B cell (primary cell): ENCODE results near the gene LYZL6. TPM values are rescaled to one million over a fixed set of nuclear protein-coding genes. Genes with fewer than 3 reads are reported as not detected.

Source experiments
- ATAC-seq: fragments of 200-7000 bp; cut with Tn5 transposase; one replicate; pipeline ENCODE4 v1.10.0; 2021; ENCODE audit warnings: low read depth, mild to moderate bottlenecking, moderate number of reproducible peaks, moderate library complexity
- CTCF ChIA-PET: fragments of 350-600 bp; sonication (Branson Sonifier 250); formaldehyde crosslinking; loops from one replicate; lab custom pipeline; 2021; ENCODE audit warnings: antibody characterized with exemption, inconsistent platforms; lab: Charles Lee
- POLR2A ChIA-PET: fragments of 350-600 bp; sonication (Branson Sonifier 250); formaldehyde crosslinking; loops from one replicate; lab custom pipeline; 2021; ENCODE audit warnings: antibody characterized with exemption; lab: Charles Lee
- DNase-seq: peaks from one replicate; pipeline ENCODE4 v3.0.0; 2013
- H2AFZ ChIP-seq: 2 replicates; pipeline ENCODE4 v1.6.1; 2012; ENCODE audit warnings: mild to moderate bottlenecking, low read depth, low read length; ENCODE audit not compliant: insufficient read depth, poor library complexity, severe bottlenecking
- H3K27ac ChIP-seq, 2 donors: 1 replicate in 1 of 2; 2 replicates in 1 of 2; pipeline ENCODE4 v1.5.1; 2012 to 2013; ENCODE audit warnings: low read length in 2 of 2, mild to moderate bottlenecking in 2 of 2, moderate library complexity in 1 of 2
- H3K27me3 ChIP-seq, 4 experiments: fragments of 200-600 bp in 1 of 4; sonication (generic) in 1 of 4; replicated peaks in 1 of 4; 1 replicate in 2 of 4; 2 replicates in 2 of 4; pipeline versions ENCODE4 v1.6.1 to v1.7.0; 2013 to 2016; ENCODE audit warnings: low read length in 3 of 4, mild to moderate bottlenecking in 2 of 4, mixed read lengths in 1 of 4, moderate library complexity in 1 of 4; ENCODE audit not compliant: insufficient read depth in 4 of 4, control insufficient read depth in 3 of 4; ENCODE audit errors: control extremely low read depth in 1 of 4
- H3K36me3 ChIP-seq, 2 experiments: replicated peaks in 1 of 2; 1 replicate in 1 of 2; 2 replicates in 1 of 2; pipeline versions ENCODE4 v1.6.1 to v1.7.1; 2013; ENCODE audit warnings: low read length in 1 of 2; ENCODE audit not compliant: insufficient read depth in 2 of 2, control insufficient read depth in 1 of 2; ENCODE audit errors: control extremely low read depth in 1 of 2, extremely low read depth in 1 of 2
- H3K4me1 ChIP-seq, 2 donors: fragments of 200-600 bp in 1 of 2; sonication (generic) in 1 of 2; 1 replicate in 1 of 2; 2 replicates in 1 of 2; pipeline versions ENCODE4 v1.5.1 to v1.6.1; 2013 to 2017; ENCODE audit warnings: low read length in 2 of 2; ENCODE audit not compliant: control insufficient read depth in 2 of 2, insufficient read depth in 2 of 2
- H3K4me2 ChIP-seq: replicated peaks from 2 replicates; pipeline ENCODE3; 2012; ENCODE audit warnings: mild to moderate bottlenecking, low read depth, low read length; ENCODE audit not compliant: poor library complexity, severe bottlenecking
- H3K4me3 ChIP-seq, 5 experiments: fragments of 200-600 bp in 1 of 5; sonication (generic) in 1 of 5; 1 replicate in 3 of 5; 2 replicates in 2 of 5; pipeline versions ENCODE4 v1.5.1 to v1.7.0; 2011 to 2016; ENCODE audit warnings: low read length in 4 of 5, mild to moderate bottlenecking in 4 of 5, low read depth in 2 of 5, control low read depth in 1 of 5, moderate library complexity in 1 of 5; ENCODE audit not compliant: insufficient read depth in 1 of 5; ENCODE audit errors: control extremely low read depth in 1 of 5, extremely low read depth in 1 of 5
- H3K79me2 ChIP-seq: fragments of 200-600 bp; sonication (generic); one replicate; pipeline ENCODE4 v1.6.0; 2016; ENCODE audit warnings: low read length; ENCODE audit not compliant: control insufficient read depth, insufficient read depth
- H3K9ac ChIP-seq: fragments of 200-600 bp; sonication (generic); 2 replicates; pipeline ENCODE4 v1.6.1; 2017; ENCODE audit warnings: mild to moderate bottlenecking, low read length, moderate library complexity
- H3K9me3 ChIP-seq, 3 donors: one replicate each; pipeline versions ENCODE4 v1.6.1 to v1.7.1; 2013; ENCODE audit warnings: low read length in 2 of 3; ENCODE audit not compliant: control insufficient read depth in 2 of 3, insufficient read depth in 1 of 3; ENCODE audit errors: control extremely low read depth in 1 of 3
- H4K20me1 ChIP-seq: 2 replicates; pipeline ENCODE4 v1.6.0; 2012; ENCODE audit warnings: mild to moderate bottlenecking, low read length; ENCODE audit not compliant: insufficient read depth, control insufficient read depth, poor library complexity, severe bottlenecking
- H3K27ac Mint-ChIP-seq: one replicate; pipeline ENCODE4 v1.8.0; 2021; ENCODE audit warnings: mixed read lengths
- H3K27me3 Mint-ChIP-seq: one replicate; pipeline ENCODE4 v1.8.0; 2021; ENCODE audit warnings: mixed read lengths
- H3K4me1 Mint-ChIP-seq: one replicate; pipeline ENCODE4 v1.8.0; 2021; ENCODE audit warnings: mixed read lengths
- H3K4me3 Mint-ChIP-seq: one replicate; pipeline ENCODE4 v1.8.0; 2021; ENCODE audit warnings: mixed read lengths
- H3K9me3 Mint-ChIP-seq: one replicate; pipeline ENCODE4 v1.8.0; 2022; ENCODE audit warnings: mixed read lengths; ENCODE audit not compliant: insufficient read depth
- CTCF ChIP-seq: fragments of 200-600 bp; IDR thresholded peaks from one replicate; pipeline ENCODE4 v1.8.0; 2022; ENCODE audit warnings: antibody characterized with exemption, mild to moderate bottlenecking
- EZH2 ChIP-seq: IDR thresholded peaks from 2 replicates; pipeline ENCODE4 v1.6.1; 2012; ENCODE audit warnings: borderline replicate concordance, low read depth, mild to moderate bottlenecking, moderate library complexity, low read length; ENCODE audit not compliant: insufficient read depth, poor library complexity, severe bottlenecking
- WGBS: methylation state at CpG from one replicate; pipeline ENCODE4 v1.1.5; 2013; ENCODE audit warnings: missing lambda C conversion rate; ENCODE audit not compliant: insufficient coverage; 5-methylcytosine and 5-hydroxymethylcytosine counted together
- intact Hi-C: fragments of 100-400 bp; cut with micrococcal nuclease; formaldehyde crosslinking; loops from one replicate; pipeline ENCODE4 v1.10.0; 2022
- polyA plus RNA-seq: library from polyadenylated mRNA; depleted of rRNA; stranded (reverse); fragments of >200 nt; gene quantifications from 2 replicates; pipeline ENCODE4 v1.2.3, GENCODE V29; 2012
- total RNA-seq, 2 donors: library from RNA; stranded (reverse); fragments of 120-200 nt in 1 of 2; gene quantifications; 1 replicate in 1 of 2; 2 replicates in 1 of 2; pipeline versions ENCODE4 v1.2.3 to v1.2.4, GENCODE V29; 2013 to 2022

LYZL6 gene
- total and polyA plus RNA-seq, 2 donors (not counting 1 experiment from before 2014, with no cell fraction given) = not detected

- Histone ChIP-seq H2AFZ (no peak overlapping the region), H3K36me3 (no peaks in the 10 kb centered on the region), H3K9ac (no peak overlapping the region), H3K27me3 (peaks cover 0 to 3% (median 0%) of the 10 kb centered on the region in 4 experiments), H4K20me1 (no peaks in the 10 kb centered on the region), H3K4me1 (no peaks in the 10 kb centered on the region), H3K79me2 (no peaks in the 10 kb centered on the region), H3K4me2 (no peak overlapping the region), H3K4me3 (no peak overlapping the region), H3K27ac (no peak overlapping the region), H3K9me3 (no peaks in the 10 kb centered on the region)
- ChIA-PET CTCF (no interaction called here), POLR2A (no interaction called here)
- Mint-ChIP-seq H3K27ac (no peak overlapping the region), H3K4me1 (no peaks in the 10 kb centered on the region), H3K27me3 (peaks cover 7% of the 10 kb centered on the region), H3K4me3 (no peak overlapping the region), H3K9me3 (no peaks in the 10 kb centered on the region)
- intact Hi-C loops = no loop called here
- ATAC-seq = no peak
- TF ChIP-seq EZH2 (no peak), CTCF (no peak)
- DNase-seq = no peak
- WGBS = no CpG with 5 or more reads among the region's 9 CpGs
These were observed 41.8 kb downstream of the LYZL6 start for GRCh38 chr17:35901631-35902175.

- H3K36me3 ChIP-seq = no peaks in the 10 kb centered on the region
- H4K20me1 ChIP-seq = no peaks in the 10 kb centered on the region
- intact Hi-C loops = no loop called here
- Mint-ChIP-seq H3K27me3 (peaks cover 7% of the 10 kb centered on the region), H3K4me1 (no peaks in the 10 kb centered on the region), H3K4me3 (no peak overlapping the region), H3K27ac (no peak overlapping the region), H3K9me3 (no peaks in the 10 kb centered on the region)
- no peak overlapping the region for H3K4me3 ChIP-seq
- ChIA-PET CTCF (interaction anchor here (0.5 kb wide), 1 partner anchor 24 kb away, joined by 3 read pairs; no protein-coding TSS in a partner anchor), POLR2A (no interaction called here)
- H3K9me3 ChIP-seq = peaks cover 0 to 2% (median 0%) of the 10 kb centered on the region in 3 donors
- TF ChIP-seq EZH2 = no peak
- no peak for TF ChIP-seq CTCF
- ATAC-seq = no peak
- no peak overlapping the region for H3K9ac ChIP-seq
- H3K4me2 ChIP-seq = no peak overlapping the region
- no peak for DNase-seq
- H3K79me2 ChIP-seq = no peaks in the 10 kb centered on the region
- H2AFZ ChIP-seq = no peak overlapping the region
- H3K4me1 ChIP-seq = no peaks in the 10 kb centered on the region
- 86% methylated on average over 4 of the region's 11 CpGs for WGBS
- peaks cover 0 to 6% (median 2%) of the 10 kb centered on the region in 4 experiments for H3K27me3 ChIP-seq
- H3K27ac ChIP-seq = no peak overlapping the region
These were observed 42.6 kb downstream of the LYZL6 start for GRCh38 chr17:35900708-35901480.
